Glutamatergic neuron (in vitro differentiated cells): Measurements from ENCODE around the gene AGL. TPM values are rescaled to one million over a fixed set of nuclear protein-coding genes. Genes with fewer than 3 reads are reported as not detected.

Experiments used
- DNase-seq: peaks from one replicate; pipeline ENCODE4 v3.0.0; 2022
- H3K27ac Mint-ChIP-seq: one replicate; pipeline ENCODE4 v1.8.0; 2020; ENCODE audit warnings: mild to moderate bottlenecking, mixed read lengths, inconsistent platforms; ENCODE audit not compliant: unreplicated experiment
- H3K27me3 Mint-ChIP-seq: one replicate; pipeline ENCODE4 v1.8.0; 2020; ENCODE audit warnings: mild to moderate bottlenecking, moderate library complexity, mixed read lengths, inconsistent platforms; ENCODE audit not compliant: unreplicated experiment
- H3K36me3 Mint-ChIP-seq: one replicate; pipeline ENCODE4 v1.8.0; 2020; ENCODE audit warnings: mild to moderate bottlenecking, mixed read lengths, inconsistent platforms; ENCODE audit not compliant: unreplicated experiment
- H3K4me1 Mint-ChIP-seq: one replicate; pipeline ENCODE4 v1.8.0; 2020; ENCODE audit warnings: mild to moderate bottlenecking, low read depth, mixed read lengths, inconsistent platforms; ENCODE audit not compliant: unreplicated experiment
- H3K4me3 Mint-ChIP-seq: one replicate; pipeline ENCODE4 v1.8.0; 2020; ENCODE audit warnings: mild to moderate bottlenecking, mixed read lengths, inconsistent platforms; ENCODE audit not compliant: unreplicated experiment
- H3K9me3 Mint-ChIP-seq: one replicate; pipeline ENCODE4 v1.8.0; 2020; ENCODE audit warnings: mild to moderate bottlenecking, moderate library complexity, mixed read lengths, inconsistent platforms; ENCODE audit not compliant: unreplicated experiment
- long read RNA-seq: library from polyadenylated mRNA; unstranded; transcript quantifications from one replicate; pipeline ENCODE4 v2.0.0, GENCODE V29; 2020; ENCODE audit not compliant: unreplicated experiment
- total RNA-seq: library from RNA; stranded (reverse); fragmentation: NEBNext Ultra II Directional; extraction: Animal tissue kit (Norgen Biotek cat#: 25700); gene quantifications from one replicate; pipeline ENCODE4 v1.2.1, GENCODE V29; 2021; ENCODE audit not compliant: unreplicated experiment
- TF ChIP-seq, protein P1 (sequence below): fragments of 200-600 bp; sonication (generic); IDR thresholded peaks from one replicate; pipeline ENCODE4 v1.5.0; 2021; ENCODE audit not compliant: partially characterized antibody, unreplicated experiment

Gene AGL
- total RNA-seq: 20.4 TPM
- long read RNA-seq, partial matches to known transcripts: 3 of 3 reads
- long read RNA-seq, other reads (novel, unspliced or antisense): 0 of 3 reads

DNA sequence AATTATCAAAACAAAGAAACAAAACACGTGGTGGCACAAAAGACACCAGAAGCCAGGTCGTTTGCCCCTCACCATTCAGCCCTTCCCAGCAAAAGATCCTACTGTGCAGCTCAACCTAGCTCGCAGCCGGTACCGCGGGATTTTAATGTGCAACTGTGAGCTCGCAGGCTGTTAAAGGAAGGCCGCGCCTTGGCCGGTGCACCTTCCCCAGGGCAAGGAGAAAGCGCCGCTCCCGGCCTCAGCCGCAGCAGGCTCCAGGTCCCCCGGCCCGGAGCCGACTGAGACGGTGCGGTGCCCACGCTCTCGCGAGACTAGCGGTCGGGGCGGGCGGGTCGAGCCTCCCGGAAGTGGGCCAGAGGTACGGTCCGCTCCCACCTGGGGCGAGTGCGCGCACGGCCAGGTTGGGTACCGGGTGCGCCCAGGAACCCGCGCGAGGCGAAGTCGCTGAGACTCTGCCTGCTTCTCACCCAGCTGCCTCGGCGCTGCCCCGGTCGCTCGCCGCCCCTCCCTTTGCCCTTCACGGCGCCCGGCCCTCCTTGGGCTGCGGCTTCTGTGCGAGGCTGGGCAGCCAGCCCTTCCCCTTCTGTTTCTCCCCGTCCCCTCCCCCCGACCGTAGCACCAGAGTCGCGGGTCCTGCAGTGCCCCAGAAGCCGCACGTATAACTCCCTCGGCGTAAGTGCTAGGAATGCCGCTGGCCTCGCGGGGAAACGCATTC lies at the start of gene AGL:
Gene AGL, plus strand, starts transcription at position 618 of the 715 bp plus-strand sequence. CDS start 682 bp downstream, outside the sequence.
- Mint-ChIP-seq H3K4me1 (peaks cover 1% of the 10 kb centered on the region), H3K27me3 (peaks cover 4% of the 10 kb centered on the region), H3K27ac (peak within 1 kb of the TSS; percentile 96)

DNA sequence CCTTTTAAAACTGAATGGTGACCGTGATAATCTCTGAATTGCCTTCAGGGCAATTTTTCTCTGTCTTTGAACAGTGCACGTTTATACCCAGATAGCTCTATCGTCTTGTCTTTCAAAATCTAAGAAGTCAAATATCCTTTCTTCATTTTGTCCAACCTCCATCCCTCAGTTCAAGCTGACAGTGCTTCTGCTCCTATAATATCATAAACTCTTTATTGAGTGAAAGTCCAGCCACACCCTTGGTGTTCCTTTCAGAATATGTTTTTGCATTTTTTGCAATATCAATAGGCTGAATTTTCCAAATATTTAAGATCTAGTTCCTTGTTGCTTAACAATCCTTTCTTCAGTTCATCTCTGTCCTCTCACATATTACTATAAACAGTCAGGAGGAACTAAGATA lies 48.6 kb upstream of the AGL start:
- DNase-seq: no peak
- TF ChIP-seq, protein P1, sequence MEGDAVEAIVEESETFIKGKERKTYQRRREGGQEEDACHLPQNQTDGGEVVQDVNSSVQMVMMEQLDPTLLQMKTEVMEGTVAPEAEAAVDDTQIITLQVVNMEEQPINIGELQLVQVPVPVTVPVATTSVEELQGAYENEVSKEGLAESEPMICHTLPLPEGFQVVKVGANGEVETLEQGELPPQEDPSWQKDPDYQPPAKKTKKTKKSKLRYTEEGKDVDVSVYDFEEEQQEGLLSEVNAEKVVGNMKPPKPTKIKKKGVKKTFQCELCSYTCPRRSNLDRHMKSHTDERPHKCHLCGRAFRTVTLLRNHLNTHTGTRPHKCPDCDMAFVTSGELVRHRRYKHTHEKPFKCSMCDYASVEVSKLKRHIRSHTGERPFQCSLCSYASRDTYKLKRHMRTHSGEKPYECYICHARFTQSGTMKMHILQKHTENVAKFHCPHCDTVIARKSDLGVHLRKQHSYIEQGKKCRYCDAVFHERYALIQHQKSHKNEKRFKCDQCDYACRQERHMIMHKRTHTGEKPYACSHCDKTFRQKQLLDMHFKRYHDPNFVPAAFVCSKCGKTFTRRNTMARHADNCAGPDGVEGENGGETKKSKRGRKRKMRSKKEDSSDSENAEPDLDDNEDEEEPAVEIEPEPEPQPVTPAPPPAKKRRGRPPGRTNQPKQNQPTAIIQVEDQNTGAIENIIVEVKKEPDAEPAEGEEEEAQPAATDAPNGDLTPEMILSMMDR: no peak
- Mint-ChIP-seq H3K36me3 (no peaks in the 10 kb centered on the region), H3K27me3 (no peaks in the 10 kb centered on the region), H3K4me1 (no peaks in the 10 kb centered on the region), H3K27ac (no peak overlapping the region), H3K4me3 (no peak overlapping the region), H3K9me3 (no peaks in the 10 kb centered on the region)

More for the DNA sequence above, at the start of gene AGL:
- peak; percentile 88 for DNase-seq
- TF ChIP-seq, protein P1: no peak
- H3K9me3 Mint-ChIP-seq: peaks cover 13% of the 10 kb centered on the region
- peak within 1 kb of the TSS; percentile 94 for H3K4me3 Mint-ChIP-seq
- H3K36me3 Mint-ChIP-seq: no peaks in the 10 kb centered on the region

DNA sequence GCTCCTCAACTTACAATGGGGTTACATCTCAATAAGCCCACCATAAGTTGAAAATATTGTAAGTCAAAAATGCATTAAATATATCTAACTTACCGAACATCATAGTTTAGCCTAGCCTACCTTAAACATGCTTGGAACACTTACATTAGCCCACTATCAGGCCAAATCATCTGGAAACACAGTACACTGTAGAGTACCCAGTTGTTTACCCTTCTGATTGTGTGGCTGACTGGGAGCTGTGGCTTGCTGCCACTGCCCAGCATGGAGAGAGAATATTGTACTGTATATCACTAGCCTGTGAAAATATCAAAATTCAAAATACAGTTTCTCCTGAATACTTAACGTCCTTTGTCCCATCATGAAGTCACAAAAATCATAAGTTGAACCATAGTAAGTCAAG lies 43.3 kb upstream of the AGL start:
- Mint-ChIP-seq H3K27ac (no peak overlapping the region), H3K36me3 (no peaks in the 10 kb centered on the region), H3K4me1 (no peaks in the 10 kb centered on the region), H3K27me3 (no peaks in the 10 kb centered on the region), H3K9me3 (no peaks in the 10 kb centered on the region), H3K4me3 (no peak overlapping the region)
- DNase-seq: no peak
- TF ChIP-seq, protein P1: no peak

DNA sequence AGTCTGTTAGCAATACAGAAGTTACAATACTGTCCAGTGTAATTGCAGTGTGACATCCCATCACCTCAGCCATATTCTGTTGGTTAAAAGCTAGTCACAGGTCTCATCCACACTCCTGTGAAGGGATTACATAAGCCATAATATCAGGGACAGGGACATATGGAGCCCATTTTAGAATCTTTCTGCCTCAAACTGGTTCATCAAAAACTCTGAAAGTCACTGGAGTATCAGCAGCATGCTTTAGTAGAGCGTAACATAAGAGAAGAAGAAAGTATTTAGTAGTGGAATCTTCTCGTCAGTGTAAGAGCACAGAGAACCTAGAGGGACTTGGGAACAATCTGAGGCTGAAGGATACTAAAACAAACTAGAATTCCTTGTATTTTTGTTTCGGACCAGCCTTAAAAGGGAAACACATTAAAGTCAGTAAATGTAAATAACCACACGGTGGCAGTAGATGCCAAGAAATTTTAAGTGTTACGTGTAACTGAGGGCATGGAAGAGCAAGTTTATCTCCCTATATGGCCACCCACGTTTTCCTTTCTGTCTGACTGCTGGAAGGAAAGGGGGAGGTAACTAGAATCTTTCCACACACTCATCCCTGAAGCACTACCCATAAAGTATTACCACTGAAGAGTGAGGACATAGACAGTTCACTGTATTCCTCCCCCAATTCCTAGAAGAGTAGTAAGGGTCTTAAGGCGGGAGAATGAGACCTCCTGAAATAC lies 41.6 kb upstream of the AGL start:
- H3K4me3 Mint-ChIP-seq: no peak overlapping the region
- H3K9me3 Mint-ChIP-seq: no peaks in the 10 kb centered on the region
- H3K27ac Mint-ChIP-seq: no peak overlapping the region
- no peak for DNase-seq
- H3K36me3 Mint-ChIP-seq: no peaks in the 10 kb centered on the region
- no peaks in the 10 kb centered on the region for H3K27me3 Mint-ChIP-seq
- TF ChIP-seq, protein P1: peak; percentile 72
- H3K4me1 Mint-ChIP-seq: no peaks in the 10 kb centered on the region

DNA sequence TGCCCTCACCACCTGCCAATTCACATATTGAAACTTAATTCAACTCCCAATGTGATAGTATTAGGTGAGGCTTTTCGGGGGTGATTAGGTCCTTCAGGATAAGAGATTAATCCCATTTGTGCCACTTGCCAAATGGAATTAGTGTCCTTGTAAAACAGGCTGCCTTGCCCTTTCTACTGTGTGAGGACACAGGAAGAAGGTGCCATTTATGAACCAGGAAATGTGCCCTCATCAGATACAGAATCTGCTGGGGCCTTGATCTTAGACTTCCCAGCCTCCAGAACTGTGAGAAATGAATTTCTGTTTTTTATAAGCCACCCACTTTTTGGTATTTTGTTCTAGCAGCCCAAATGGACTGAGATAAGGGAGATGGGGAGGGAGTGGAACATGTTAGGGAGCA lies 39.1 kb upstream of the AGL start:
- H3K27ac Mint-ChIP-seq: no peak overlapping the region

More for the DNA sequence above, 39.1 kb upstream of the AGL start:
- Mint-ChIP-seq H3K4me1 (no peaks in the 10 kb centered on the region), H3K9me3 (peaks cover 2% of the 10 kb centered on the region), H3K36me3 (no peaks in the 10 kb centered on the region), H3K27me3 (no peaks in the 10 kb centered on the region), H3K4me3 (no peak overlapping the region)
- TF ChIP-seq, protein P1: no peak
- no peak for DNase-seq
